A549 (cell line): ENCODE data around the gene PSMD12.

Experiments
- CTCF ChIP-seq: fragments of >200 bp; sonication (Bioruptor Twin); formaldehyde crosslinking; IDR thresholded peaks from 3 replicates; pipeline ENCODE4 v1.5.1; 2016
- KDM1A ChIP-seq: fragments of 200-600 bp; sonication (generic); IDR thresholded peaks from 2 replicates; pipeline ENCODE4 v1.6.1; 2016; ENCODE audit warnings: low read depth, mild to moderate bottlenecking
- POLR2AphosphoS2 ChIP-seq: conservative IDR thresholded peaks from 2 replicates; pipeline ENCODE4 v1.6.1; 2012; ENCODE audit warnings: low read length, improper control_type of control experiment, inconsistent platforms

- TF ChIP-seq POLR2AphosphoS2 (no peak), KDM1A (no peak), CTCF (no peak)
These were observed 17.0 kb downstream of the PSMD12 start for GRCh38 chr17:67349420-67349819.
